Measurements from ENCODE around the gene CSRP3. TPM values are rescaled to one million over a fixed set of nuclear protein-coding genes. Genes with fewer than 3 reads are reported as not detected.

CSRP3 gene
- total RNA-seq, 4 donors from 2014 or later: not detected

DNA sequence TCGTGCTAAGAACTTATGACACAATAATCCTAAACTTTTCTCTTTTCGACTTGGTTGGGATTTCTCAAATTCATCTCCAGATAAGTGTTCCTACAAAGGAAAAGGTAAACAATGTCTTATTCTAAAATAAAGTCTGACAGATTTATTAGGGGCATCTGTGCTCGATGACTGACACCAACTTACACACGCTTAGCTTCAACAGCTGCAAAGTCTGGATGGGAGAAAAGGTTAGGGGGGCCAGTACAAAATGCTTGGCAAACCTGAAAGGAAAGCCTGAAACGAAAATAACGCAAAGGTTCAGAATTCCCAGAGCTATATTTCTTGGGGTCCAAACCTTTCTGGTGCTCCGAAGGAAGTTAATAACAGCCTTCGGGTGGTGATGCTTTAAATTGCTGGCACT, 35.6 kb upstream of the CSRP3 start:
- TF ChIP-seq, protein P1, sequence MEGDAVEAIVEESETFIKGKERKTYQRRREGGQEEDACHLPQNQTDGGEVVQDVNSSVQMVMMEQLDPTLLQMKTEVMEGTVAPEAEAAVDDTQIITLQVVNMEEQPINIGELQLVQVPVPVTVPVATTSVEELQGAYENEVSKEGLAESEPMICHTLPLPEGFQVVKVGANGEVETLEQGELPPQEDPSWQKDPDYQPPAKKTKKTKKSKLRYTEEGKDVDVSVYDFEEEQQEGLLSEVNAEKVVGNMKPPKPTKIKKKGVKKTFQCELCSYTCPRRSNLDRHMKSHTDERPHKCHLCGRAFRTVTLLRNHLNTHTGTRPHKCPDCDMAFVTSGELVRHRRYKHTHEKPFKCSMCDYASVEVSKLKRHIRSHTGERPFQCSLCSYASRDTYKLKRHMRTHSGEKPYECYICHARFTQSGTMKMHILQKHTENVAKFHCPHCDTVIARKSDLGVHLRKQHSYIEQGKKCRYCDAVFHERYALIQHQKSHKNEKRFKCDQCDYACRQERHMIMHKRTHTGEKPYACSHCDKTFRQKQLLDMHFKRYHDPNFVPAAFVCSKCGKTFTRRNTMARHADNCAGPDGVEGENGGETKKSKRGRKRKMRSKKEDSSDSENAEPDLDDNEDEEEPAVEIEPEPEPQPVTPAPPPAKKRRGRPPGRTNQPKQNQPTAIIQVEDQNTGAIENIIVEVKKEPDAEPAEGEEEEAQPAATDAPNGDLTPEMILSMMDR (IDR thresholded peaks at IDR 0.05; ENCODE audit: low read depth): no peak

DNA sequence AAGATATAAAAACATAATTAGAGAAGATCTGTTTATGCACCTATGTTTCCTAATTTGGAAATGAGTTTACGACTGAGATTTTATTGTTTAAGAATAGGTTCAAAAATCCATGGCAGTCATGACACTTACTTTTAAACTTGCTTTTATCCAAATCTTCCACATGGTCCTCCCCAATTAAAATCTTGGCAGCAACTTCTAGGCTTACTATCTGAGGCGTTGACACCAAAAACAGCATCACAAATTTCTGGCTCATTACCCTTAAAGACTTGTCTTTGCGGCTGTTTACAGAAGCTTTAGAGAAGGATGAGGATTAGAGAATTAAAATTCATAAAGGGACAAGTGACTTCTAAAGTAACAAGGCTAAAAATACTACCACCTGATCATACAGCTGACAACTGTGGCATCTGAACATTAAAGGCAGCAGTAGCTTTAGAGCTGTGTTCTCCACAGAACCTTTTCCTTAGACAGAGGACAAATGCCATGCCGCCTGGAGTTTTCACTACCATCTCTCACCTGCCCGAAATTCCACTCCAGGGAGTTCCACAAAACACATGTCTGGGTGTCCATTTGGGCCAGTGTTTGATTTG, 32.5 kb upstream of the CSRP3 start:
- TF ChIP-seq, protein P1 (IDR thresholded peaks at IDR 0.05; ENCODE audit: low read depth): no peak

- TF ChIP-seq, protein P1 (IDR thresholded peaks at IDR 0.05; ENCODE audit: low read depth): no peak
These were observed 31.2 kb upstream of the CSRP3 start for GRCh38 chr11:19232910-19233503.

DNA sequence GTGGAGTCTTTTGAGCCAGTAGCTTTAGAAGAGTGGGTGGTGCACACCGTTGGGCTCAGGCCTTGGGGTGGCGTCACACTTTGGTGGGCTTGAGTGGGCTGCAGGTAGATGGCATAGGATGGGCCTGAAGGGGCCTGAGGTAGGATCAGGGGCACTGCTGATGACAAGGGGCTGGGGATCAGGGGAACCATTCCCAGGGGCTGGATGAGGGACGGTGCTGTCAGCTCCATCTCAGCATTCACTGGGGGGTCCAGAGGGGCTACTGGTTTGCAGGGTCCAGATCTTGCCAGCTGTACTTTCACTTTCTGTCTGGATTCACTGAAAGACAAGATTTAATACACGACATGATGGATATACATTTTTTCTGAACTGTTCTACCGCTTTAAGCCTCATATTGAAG, 27.9 kb upstream of the CSRP3 start:
- TF ChIP-seq, protein P1 (IDR thresholded peaks at IDR 0.05; ENCODE audit: low read depth): no peak

GRCh38 chr11:19228968-19229367, 27.2 kb upstream of the CSRP3 start:
- TF ChIP-seq, protein P1 (IDR thresholded peaks at IDR 0.05; ENCODE audit: low read depth): no peak

DNA sequence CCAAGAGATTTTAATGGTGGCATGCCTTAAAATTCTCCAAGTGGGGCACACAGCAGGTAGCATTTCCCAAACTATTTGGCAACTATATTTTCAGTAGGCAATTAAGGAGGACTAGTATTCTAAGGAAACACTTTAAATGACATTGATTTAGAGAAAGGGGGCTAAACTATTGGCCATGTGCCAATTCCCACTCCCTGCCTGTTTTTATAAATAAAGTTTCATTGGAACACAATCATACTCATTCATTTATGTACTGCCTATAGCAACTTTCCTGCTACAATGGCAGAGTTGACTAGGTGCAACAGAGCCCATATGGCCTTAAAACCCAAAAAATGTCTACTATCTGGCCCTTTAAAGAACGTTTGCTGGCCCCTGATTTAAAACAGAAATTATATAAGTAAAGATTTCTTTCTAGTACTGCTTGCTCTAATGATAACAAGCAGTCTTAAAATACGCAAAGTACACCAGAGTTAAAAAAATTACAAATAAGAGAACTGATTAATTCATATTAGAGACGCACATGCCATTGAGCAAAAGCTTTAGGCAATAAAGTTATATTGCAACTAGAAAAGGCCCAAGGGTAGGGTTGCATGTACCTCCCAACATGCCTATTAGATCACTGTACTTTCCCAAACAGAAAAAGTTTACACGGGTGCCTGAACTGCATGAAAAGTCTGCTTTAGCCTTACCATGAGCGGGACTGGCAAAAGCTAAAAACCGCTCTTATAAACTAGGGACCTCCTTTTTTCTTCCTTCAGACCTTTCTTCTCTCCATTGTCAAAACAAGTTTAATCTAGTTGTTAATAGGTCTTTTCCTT, 24.8 kb upstream of the CSRP3 start:
- TF ChIP-seq, protein P1 (IDR thresholded peaks at IDR 0.05; ENCODE audit: low read depth): no peak

DNA sequence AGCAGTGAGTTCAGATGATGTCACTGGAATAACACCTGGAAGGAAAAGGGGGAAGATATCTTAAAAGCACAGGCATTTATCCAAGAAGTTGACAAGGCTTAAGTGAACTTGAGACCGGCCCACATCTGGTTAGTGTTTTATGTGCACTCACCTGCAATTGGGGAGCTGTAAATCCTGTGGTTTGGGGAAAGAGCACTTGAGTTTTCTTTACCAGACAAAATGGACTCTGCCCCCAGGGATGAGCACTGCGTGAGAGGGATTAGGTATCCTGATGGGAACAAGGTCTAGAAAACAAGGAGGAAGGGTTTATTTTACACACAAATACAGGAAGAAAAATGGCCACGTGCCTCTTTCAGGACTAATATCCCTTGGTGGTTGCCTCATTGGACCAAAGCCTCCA, 23.8 kb upstream of the CSRP3 start:
- TF ChIP-seq, protein P1 (IDR thresholded peaks at IDR 0.05; ENCODE audit: low read depth): no peak

Data from subcutaneous adipose tissue (tissue), 4 donors.